Activated T-helper 1 cell treated with anti-CD3 and anti-CD28 coated beads, Interleukin-12 subunit alpha, Interleukin-12 subunit beta, Interleukin-2, Interleukin-4 antibody, amounts not matched to agents 30 ng/mL and 10 ng/mL and 1 ng/mL, durations not matched to agents 14 hours and 24 hours and 36 hours (primary cell): ENCODE measurements around the gene PSIP1. TPM values are rescaled to one million over a fixed set of nuclear protein-coding genes. Genes with fewer than 3 reads are reported as not detected.

Experiments
- DNase-seq: peaks from one replicate; pipeline ENCODE4 v3.0.0; 2021; ENCODE audit warnings: low spot score
- H3K27ac Mint-ChIP-seq: one replicate; pipeline ENCODE4 v1.8.0; 2021; ENCODE audit warnings: mild to moderate bottlenecking, mixed read lengths
- H3K27me3 Mint-ChIP-seq: one replicate; pipeline ENCODE4 v1.8.0; 2022; ENCODE audit warnings: mild to moderate bottlenecking, moderate library complexity, mixed read lengths; ENCODE audit not compliant: insufficient read depth
- H3K36me3 Mint-ChIP-seq: one replicate; pipeline ENCODE4 v1.8.0; 2021; ENCODE audit warnings: low read depth, mixed read lengths
- H3K4me1 Mint-ChIP-seq: one replicate; pipeline ENCODE4 v1.8.0; 2021; ENCODE audit warnings: low read depth, mixed read lengths
- H3K4me3 Mint-ChIP-seq: one replicate; pipeline ENCODE4 v1.8.0; 2021; ENCODE audit warnings: mild to moderate bottlenecking, moderate library complexity, mixed read lengths
- H3K9me3 Mint-ChIP-seq: one replicate; pipeline ENCODE4 v1.8.0; 2021; ENCODE audit warnings: mixed read lengths
- intact Hi-C: fragments of 100-400 bp; cut with micrococcal nuclease; formaldehyde crosslinking; loops from one replicate; pipeline ENCODE4 v1.15.1; 2024
- total RNA-seq: library from RNA; stranded (reverse); gene quantifications from 2 replicates; pipeline ENCODE4 v1.2.3, GENCODE V29; 2022

The PSIP1 gene
- total RNA-seq, 1 donor from 2014 or later = 90.6 TPM

DNA sequence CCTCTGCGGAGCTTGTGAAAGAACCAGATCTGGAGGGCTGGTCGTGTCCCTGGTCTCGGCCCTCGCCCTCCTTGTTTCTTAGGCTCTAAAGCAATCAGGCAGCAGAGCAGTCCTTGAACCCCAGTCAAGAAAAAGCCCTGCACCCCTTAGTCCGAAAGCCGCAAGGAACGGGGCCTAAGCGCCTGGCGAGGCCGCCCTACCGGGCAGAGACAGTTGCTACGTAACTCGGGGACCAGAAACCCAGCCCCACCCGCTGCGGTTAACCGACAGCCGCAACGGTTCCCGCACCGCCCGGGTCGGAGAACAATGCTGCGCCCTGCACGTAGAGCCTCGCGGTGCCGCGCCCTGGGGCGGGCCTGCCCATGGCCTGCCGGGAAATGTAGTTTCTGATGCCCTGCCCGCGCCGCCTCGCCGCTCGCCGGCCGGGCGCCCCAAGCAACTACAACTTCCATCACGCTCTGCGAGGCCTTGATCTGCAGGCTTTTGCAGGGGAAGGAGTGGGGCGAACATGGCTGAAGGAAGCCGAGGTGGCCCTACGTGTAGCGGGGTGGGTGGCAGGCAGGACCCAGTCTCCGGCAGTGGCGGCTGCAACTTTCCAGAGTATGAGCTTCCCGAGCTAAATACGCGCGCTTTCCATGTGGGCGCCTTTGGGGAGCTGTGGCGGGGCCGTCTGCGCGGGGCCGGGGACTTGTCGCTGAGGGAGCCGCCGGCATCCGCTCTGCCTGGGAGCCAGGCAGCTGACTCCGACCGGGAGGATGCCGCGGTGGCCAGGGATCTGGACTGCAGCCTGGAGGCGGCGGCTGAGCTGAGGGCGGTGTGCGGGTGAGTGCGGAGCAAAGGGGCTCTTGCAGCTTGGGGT lies 88.2 kb downstream of the PSIP1 start, which contains the start of gene SNAPC3:
Gene SNAPC3 (plus strand): TSS at position 505 of the 859 bp plus-strand sequence. CDS start 4 bp downstream, at position 509.
- Mint-ChIP-seq H3K36me3 (peaks cover 23% of the 10 kb centered on the region), H3K27me3 (peaks cover 3% of the 10 kb centered on the region)
- DNase-seq = peak; percentile 94

DNA sequence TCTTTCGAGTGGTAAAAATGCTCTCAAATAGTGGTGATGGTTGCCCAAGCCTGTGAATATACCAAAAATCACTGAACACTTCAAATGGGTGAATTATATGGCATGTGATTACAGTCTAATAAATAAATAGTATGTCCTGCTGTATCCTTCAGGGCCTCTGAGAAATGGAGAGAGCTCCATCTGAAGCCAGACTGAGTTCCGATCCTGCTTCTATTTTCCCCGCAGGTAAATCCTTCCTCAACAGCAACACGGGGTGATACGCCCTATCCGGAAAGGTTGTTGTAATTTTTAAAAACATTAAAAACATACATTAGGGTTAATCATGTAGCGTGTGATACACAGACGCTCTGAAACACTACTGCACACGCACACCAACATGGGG lies 88.8 kb downstream of the PSIP1 start:
- Mint-ChIP-seq H3K27ac (peak overlapping the region; percentile 92), H3K36me3 (peaks cover 21% of the 10 kb centered on the region), H3K4me3 (peak overlapping the region; percentile 96), H3K9me3 (no peaks in the 10 kb centered on the region), H3K4me1 (peaks cover 49% of the 10 kb centered on the region), H3K27me3 (peaks cover 3% of the 10 kb centered on the region)
- intact Hi-C loops = loop anchor here (1.0 to 10.0 kb wide), 12 partner anchors 65 to 465 kb away; partner anchors contain the start of gene TTC39B
- no peak for DNase-seq

More for the DNA sequence above, 88.2 kb downstream of the PSIP1 start, which contains the start of gene SNAPC3:
- H3K27ac Mint-ChIP-seq = peak within 1 kb of the TSS; percentile 92
- intact Hi-C loops = loop anchor here (1.0 to 10.0 kb wide), 14 partner anchors 66 to 465 kb away; partner anchors contain the start of gene TTC39B
- peak within 1 kb of the TSS; percentile 96 for H3K4me3 Mint-ChIP-seq
- H3K9me3 Mint-ChIP-seq = no peaks in the 10 kb centered on the region
- H3K4me1 Mint-ChIP-seq = peaks cover 50% of the 10 kb centered on the region

GRCh38 chr9:15421532-15421931 lies 89.2 kb downstream of the PSIP1 start:
- Mint-ChIP-seq H3K27ac (no peak overlapping the region), H3K9me3 (no peaks in the 10 kb centered on the region), H3K36me3 (peaks cover 18% of the 10 kb centered on the region), H3K4me1 (peaks cover 44% of the 10 kb centered on the region), H3K27me3 (peaks cover 3% of the 10 kb centered on the region), H3K4me3 (no peak overlapping the region)
- no peak for DNase-seq
- intact Hi-C loops = loop anchor here (5.0 to 10.0 kb wide), 4 partner anchors 111 to 464 kb away; no protein-coding TSS in a partner anchor

DNA sequence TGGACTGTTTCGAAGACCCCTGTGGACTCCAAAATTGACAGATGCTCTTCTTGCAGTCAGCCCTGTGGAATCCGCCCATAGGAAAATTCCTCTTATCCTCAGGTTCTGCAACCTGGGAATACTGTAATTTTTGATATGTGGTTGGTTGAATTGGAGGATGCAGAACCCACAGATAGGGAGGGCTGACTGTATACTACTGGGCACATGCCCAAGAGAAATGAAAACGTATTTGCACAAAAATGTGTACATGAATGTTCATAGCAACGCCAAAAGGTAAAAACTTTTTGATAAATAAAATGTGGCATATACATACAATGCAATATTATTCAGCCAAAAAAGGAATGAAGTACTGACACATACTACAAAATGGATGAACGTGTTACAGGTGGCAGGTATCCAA lies 90.0 kb downstream of the PSIP1 start:
- H3K4me1 Mint-ChIP-seq = peaks cover 37% of the 10 kb centered on the region
- H3K36me3 Mint-ChIP-seq = peaks cover 14% of the 10 kb centered on the region
- DNase-seq = no peak
- no peak overlapping the region for H3K27ac Mint-ChIP-seq
- H3K27me3 Mint-ChIP-seq = peaks cover 3% of the 10 kb centered on the region
- H3K4me3 Mint-ChIP-seq = no peak overlapping the region
- intact Hi-C loops = loop anchor here (5.0 to 10.0 kb wide), 4 partner anchors 112 to 463 kb away; no protein-coding TSS in a partner anchor
- no peaks in the 10 kb centered on the region for H3K9me3 Mint-ChIP-seq

DNA sequence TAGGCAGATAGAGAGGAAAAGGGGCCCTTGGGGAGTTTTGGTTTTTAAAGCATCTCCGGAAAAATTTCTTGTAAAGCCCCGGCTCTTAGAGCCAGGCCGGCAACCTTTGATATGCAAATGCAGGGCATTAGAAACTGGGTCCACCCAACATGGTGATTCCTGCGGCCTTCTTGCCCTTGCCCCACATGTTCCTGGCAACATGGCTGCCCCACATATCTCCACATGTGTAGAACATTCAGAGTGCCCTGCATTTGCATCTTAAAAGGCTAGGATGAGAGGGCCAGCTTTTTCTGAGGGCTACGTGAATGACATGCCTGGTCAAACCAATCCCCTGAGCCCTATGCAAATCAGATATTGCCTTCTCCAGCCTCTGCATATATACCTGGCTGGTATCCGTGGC lies 93.1 kb downstream of the PSIP1 start:
- intact Hi-C loops = loop anchor here (1.0 kb wide), 2 partner anchors 140 to 206 kb away; no protein-coding TSS in a partner anchor
- Mint-ChIP-seq H3K27ac (no peak overlapping the region), H3K4me3 (no peak overlapping the region), H3K4me1 (peaks cover 12% of the 10 kb centered on the region), H3K9me3 (no peaks in the 10 kb centered on the region), H3K27me3 (peaks cover 3% of the 10 kb centered on the region), H3K36me3 (no peaks in the 10 kb centered on the region)
- no peak for DNase-seq

DNA sequence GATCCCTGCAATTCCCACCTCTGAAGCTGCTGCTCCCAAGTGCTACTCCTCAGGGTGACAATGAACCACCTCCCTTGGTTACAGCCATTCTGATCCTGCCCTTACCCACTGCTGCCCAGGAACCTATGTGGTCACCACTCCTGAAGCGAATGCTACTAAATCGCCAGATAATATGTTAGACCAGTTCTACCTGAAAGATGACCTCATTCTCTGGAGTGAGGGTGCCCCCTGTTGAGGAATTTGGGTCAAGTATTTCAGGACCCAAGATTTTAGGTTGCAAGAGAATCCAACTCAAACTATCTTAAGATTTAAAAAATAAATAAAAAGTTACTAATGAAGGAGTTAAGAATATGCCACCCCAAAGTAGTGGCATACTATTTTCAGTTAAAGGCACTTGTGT lies 93.9 kb downstream of the PSIP1 start:
- peaks cover 4% of the 10 kb centered on the region for H3K27me3 Mint-ChIP-seq
- no peak for DNase-seq
- H3K4me1 Mint-ChIP-seq = peaks cover 6% of the 10 kb centered on the region
- H3K4me3 Mint-ChIP-seq = no peak overlapping the region
- H3K9me3 Mint-ChIP-seq = no peaks in the 10 kb centered on the region
- H3K36me3 Mint-ChIP-seq = no peaks in the 10 kb centered on the region
- no peak overlapping the region for H3K27ac Mint-ChIP-seq
- intact Hi-C loops = loop anchor here (1.0 kb wide), 2 partner anchors 140 to 206 kb away; no protein-coding TSS in a partner anchor

Other genes with a start within 250 kb of the PSIP1 start
- 23.8 and 26.1 TPM in 2 replicates for gene TTC39B, start 203.8 kb downstream of the PSIP1 start, total RNA-seq
- gene SNAPC3, start 88.1 kb downstream of the PSIP1 start, total RNA-seq = 27.1 and 30.5 TPM in 2 replicates
- 1.4 and 2.0 TPM in 2 replicates for gene CCDC171, start 42.1 kb upstream of the PSIP1 start, total RNA-seq